DMS53 (cell line): ENCODE measurements around the gene SMIM35.
A peak's percentile ranks its signal among the peaks of the same experiment; 100 is the strongest.

ENCODE experiments used
- DNase-seq: peaks from one replicate; lab custom pipeline; 2025; lab: John Stamatoyannopoulos, UW

SMIM35 gene

DNA sequence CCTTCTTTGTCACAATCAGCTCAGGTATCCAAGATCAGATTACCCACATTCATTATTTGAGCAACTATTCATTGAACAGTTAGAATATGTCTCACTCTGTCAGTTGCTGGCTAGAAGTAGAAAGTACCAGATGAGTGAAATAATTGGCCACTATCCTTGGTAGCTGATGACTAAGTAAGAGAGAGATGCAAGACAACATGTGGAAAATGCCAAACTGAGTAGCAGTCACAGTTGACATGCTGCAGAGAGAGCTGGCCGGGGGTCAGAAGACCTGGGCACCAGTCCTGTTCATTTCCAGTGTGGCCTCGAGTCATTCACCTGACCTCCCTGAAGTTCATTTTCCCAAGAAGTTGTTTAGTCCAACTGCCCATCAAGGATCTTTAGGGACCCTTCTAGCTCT is 22.5 kb upstream of the SMIM35 start:
- DNase-seq: no peak

DNA sequence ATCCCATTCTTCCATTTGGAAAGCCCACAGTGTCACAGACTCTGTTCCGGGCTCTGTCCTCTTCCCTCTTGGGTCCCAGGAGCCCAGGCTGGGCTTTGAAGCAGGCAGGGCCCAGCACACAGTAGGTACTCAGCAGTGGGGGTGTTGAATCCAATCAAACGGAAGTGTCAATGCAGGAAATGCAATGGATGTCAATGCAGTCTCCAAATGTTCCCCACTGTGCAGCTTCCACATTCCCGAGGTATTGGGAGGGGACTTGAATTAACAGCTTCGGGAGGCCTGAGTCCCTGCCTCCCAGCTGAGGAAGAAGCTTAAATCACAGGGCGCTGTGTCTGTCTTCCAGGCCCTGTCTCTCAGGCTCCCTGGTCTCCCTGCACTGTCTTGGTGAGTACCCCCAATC is 21.8 kb upstream of the SMIM35 start:
- no peak for DNase-seq

DNA sequence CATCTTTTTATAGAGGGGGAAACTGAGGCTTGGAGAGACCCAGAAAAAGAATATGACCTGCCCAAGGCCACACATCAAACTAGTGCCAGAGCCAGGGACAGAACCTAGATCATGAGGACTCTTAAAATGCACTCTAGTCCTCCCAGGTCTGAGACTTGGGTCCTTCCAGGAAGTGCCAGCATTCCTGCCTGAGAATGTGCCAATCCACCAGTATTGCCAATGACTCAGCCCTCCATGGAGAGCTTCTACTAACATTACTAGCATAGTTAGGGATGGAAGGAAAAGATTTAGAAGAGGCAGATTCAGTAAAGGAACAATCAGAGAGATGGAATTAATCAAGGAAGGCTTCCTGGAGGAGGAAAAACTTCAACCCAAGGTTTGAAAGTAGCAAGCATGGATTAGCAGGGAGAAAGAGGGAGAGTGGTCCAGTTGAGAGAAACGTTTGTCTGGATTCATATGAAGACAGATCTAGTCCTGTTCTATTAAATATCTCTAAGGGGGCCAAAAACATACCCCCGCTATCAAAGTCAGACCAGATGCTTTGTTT is 20.1 kb upstream of the SMIM35 start:
- peak; percentile 35 for DNase-seq

DNA sequence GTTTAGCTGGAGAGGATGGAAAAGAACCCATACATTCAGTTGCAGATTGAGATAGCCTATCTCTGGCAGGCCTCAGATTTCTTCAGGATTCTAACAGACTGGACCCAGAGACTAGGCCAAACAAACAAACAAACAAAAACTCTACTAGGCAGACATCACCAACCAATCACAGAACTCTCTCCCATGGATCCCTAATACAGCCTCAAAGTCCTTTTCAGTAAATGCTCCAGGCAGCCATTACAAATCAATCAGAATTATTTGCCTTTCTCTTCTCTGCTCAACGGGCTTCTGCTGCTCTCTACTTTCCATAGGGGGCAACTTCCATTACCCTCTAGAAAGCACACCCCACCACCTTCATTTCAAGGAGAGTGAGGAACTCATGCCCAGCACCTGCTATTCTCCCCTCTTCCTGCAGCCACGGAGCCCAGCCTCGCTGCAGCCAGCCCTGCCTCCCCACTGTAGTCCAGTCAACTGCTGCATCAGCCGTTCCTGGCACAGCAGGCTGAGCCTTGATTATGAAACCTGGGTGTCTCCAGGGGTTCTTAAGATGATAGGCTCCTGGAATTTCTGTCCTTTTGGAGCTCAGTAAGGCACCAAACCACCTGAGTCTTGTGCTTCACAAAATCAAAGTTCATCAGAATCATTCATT is 19.0 kb upstream of the SMIM35 start:
- no peak for DNase-seq

DNA sequence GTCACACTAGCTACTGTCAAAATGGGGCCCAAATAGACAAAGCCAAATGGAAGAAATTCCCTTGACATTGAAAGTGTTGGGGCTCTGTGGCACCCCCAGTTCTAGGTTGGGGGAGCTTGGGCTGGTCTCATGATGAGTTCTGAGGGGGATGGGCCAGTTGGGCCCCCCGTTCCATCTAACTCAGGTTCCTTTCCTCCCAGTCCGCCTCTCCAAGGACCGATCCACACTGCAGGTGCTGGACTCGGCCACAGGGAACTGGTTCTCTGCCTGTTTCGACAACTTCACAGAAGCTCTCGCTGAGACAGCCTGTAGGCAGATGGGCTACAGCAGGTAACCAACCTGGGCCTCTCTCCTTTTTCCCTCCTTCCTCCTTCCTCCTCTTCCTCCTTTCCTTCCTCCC is 17.7 kb upstream of the SMIM35 start:
- DNase-seq: no peak

DNA sequence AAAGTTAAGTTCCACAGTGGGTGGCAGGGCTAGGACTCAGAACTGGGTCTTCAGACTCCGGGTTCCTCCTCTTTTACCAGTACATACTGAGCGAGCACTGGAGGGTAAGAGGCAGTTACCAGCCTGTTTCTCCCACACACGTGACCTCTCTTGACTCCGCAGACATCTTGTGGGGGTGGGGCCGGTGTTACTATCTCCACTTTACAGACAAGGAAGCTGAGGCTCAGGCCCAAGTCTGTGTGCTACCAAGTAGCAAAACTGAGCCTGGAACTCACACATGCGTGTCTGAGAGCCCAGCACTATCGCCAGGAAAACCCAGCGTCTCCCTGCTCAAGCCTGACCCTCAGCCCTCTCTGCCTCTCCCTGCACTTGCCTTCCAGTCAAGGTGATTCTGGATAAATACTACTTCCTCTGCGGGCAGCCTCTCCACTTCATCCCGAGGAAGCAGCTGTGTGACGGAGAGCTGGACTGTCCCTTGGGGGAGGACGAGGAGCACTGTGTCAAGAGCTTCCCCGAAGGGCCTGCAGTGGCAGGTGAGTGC is 16.0 kb upstream of the SMIM35 start:
- DNase-seq: no peak

DNA sequence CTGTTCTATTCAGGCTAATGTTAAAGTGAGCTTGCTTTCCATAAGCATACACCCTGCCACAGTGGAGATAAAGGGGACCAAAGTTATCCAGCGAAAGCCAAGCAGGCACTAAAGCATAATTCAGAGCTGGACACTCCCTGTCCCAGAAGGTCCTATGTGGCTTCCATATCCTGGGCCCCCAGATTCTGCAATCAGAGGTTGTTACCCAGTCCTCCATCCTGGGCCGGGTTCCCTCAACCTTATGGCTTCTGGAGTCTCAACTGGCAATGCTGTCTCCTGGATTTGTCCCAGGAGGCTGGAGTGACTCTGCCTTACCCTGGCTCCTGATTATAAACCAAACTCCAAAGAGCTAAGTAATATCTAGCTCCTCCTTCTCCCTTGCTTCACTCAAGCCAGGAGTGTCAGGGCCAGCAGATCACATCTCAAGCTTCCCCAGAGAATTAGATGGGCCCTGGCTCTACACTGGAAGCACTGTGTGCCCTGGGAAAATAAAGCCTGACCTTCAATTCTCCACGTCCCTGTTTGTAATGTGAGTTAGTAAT is 14.0 kb upstream of the SMIM35 start:
- no peak for DNase-seq

DNA sequence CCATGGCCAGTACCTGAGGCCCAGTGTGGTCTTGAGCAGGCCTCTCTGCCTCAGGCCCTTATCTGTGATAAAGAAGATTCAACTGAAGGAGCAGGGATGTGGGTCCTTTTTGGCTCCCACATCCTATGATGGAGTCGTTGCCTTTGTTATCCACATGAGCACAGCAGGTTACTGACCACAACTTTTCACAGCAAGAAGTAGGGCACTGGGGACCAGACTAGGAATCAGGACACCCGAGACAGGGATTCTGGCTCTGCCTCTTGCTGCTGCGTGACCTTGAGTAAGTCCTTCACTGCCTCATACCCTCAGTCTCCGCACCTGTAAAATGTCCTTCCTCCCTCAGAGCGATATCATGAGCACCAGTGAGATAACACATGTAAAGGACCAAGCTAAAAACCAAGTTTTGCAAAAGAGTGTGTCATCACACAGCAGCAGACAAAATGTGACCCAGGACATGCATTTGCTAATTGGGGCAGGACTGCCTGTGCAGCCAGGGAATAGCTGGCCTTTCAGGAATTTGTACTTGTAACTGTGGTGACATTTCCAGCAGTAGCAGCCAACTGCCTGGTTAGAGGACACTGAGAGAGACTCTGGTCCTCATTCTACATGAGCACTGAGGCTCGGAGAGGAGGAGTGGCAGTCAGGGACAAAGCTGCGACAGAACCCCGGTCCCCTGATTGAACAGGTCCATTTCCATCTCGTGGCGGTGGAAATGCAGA is 13.2 kb upstream of the SMIM35 start:
- no peak for DNase-seq

DNA sequence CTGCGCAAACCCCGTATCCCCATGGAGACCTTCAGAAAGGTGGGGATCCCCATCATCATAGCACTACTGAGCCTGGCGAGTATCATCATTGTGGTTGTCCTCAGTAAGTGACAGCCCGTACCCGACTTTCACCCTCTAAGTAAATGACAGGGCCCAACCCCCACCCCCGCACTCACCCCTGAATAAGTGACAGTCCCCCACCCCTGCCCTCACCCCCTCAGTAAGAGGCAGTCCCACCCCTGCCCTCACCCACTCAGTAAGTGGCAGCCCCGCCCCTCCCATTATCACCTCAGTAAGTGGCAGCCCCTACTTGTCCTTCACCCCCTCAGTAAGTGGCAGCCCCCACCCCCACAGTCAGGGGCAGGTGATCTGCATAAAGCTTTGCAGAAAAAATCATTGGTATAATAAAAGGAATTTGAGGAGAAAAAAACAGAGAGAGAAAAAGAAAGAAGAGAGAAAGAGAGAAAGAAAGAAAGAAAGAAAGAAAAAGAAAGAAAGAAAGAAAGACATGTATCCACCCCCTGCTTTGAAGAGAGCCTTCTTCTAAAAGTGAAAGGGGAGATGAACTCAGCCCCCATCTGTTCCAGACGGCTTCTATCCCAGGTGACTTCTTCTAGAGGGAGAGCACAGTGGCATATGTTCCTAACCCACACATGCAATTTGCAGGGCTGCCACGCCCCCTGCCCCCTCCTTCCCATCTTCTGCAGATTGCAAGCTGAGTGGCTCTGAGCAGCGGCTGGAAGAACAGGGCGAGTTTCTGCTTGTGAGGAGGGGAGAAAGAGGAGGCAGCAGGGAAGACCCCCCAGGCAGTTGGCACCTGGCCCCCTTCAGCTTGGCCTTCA is 12.5 kb upstream of the SMIM35 start:
- DNase-seq: no peak

DNA sequence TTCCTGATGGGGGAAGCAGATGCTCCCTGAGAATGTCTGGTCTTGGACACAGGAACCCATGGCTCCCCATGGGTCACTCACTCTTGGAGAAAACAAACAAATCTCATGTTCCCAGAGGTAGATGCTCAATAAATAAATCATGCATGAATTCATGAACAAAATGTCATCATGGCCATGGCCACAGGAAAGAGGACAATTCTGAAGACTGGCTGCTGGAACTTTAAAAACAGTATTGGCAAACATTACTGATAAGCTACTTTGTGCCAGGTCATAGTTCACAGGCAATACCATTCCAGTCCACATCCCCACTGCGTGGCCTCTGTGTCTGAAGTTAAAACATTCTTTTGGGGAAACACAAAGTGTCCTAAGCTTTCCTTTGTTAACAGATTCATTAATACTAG is 9.2 kb upstream of the SMIM35 start:
- no peak for DNase-seq

DNA sequence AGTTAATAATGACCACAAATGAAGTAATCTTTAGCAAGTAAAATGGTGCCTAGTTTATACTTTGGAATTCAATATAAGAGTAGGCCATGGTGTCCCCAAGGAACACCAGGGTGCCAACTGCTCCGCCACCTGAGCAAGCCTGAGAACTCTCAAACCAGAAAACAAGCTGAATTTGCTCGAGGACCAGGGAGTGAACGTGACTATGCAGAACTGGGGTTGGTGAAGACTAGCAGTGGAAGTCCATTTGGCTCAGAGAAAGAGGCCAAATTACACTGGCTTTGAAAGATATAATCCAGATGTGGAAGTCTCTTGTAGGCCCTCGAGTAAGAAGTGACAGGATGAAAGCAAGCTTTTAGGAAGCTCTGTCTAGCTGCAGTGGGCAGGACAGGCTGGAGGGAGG is 8.7 kb upstream of the SMIM35 start:
- no peak for DNase-seq

DNA sequence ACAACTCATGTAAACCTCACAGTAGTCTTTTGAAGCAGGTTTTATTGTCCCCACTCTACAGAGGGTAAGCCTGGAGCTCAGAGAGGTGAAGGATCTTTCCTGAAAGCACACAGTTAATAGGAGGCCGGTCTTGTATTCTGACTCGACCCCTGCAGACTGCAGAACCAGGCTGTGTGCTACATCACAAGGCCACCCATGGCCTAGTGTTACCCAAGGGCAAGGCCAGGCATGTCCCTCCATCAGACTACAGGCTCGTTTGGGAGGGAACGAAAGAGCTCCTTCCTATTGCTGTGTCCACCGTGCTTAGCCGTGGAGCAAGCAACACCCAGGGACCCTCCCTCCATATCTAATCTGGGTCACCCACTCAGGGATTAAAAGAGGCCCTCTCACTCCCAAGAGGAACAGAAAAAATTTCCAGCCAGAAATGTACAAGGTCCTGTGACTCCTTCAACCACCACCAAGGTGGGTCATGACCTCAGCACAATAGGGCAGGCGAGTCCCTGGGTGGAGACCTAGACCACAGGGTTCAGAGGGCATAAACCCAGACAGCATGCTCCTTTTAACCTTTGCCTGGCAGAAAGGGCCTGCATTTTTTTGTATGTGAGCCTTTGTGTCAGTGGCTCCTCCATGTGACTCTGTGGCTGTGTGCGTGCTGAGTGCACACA is 6.3 kb upstream of the SMIM35 start:
- no peak for DNase-seq

DNA sequence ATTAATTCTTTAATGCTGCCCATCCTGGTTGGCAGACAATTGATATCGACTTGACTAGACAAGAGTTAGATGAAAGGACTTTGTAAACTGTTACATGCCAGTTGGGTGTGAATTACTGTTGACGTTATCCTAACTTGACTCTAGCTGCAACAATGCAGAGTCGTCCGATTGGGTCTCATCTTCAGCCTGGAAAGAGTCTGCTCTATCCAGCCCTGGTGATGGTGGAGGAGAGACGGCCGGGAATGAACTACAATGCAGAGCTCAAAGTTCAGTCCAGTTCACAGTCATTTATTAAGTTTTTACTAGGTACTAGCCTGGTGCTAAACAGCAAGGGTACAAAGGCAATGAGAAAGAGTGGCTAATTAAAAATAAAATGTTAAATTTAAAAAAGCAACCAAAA is 4.9 kb upstream of the SMIM35 start:
- DNase-seq: no peak

DNA sequence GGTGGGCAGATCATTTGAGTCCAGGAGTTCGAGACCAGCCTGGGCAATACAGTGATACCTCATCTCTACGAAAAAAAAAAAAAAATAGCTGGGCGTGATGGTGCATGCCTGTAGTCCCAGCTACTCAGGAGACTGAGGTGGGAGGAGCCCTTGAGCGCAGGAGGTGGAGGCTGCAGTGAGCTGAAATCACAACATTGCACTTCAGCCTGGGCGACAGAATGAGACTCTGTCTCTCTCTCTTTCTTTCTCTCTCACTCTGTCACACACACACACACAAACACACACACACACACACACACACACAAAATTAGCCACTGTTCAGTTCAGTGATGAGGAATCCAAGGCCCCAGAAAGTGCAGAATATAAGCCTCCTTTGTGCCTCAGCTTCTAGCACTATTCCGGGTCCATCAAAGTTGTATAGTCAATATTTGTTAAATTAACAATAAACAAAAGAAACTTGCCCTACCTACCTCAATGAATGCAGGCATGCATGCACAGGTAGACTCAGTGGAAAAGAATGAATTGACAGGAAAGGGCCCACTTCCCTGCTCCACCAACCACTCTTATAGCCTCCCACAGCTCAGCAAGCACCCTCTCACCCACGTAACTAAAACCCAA is 3.9 kb upstream of the SMIM35 start:
- no peak for DNase-seq

DNA sequence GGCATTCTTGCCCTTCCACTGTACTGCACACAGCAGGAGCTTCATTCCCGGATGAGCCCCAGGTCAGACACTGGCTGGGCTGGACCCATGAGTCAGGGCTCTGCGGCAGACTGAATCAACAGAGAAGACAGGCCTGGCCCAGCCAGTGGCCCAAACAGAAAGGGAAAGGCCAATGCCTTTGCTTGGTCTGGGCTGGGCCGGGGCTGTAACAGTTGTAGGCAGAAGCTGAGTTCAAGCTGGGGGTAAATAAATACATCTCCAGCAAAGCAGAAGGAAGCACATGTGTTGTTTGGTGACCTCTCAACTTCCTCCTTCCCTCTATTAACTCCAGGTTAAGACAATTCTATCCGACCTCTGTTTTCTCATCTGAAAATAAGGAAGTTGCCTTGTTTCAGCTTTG is 1.8 kb upstream of the SMIM35 start:
- DNase-seq: peak; percentile 21

DNA sequence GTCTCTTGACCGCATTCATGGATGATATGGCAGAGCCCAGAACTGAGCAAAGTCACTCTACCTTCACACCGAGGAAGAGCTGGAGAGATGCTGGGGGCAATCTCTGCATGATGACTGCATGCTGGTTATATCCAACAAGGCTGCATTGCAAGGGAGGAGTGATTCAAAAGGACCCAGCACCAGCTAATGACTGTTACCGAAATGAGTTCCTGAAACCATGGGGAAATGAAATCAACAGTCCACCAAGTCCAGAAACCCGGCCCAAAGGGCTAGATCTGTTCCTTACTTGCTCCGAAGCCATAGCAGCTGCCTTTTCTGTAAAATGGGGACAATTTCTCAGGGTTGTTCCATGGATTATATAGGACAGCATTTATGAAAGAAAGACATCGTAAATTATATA is 1.2 kb upstream of the SMIM35 start:
- no peak for DNase-seq

DNA sequence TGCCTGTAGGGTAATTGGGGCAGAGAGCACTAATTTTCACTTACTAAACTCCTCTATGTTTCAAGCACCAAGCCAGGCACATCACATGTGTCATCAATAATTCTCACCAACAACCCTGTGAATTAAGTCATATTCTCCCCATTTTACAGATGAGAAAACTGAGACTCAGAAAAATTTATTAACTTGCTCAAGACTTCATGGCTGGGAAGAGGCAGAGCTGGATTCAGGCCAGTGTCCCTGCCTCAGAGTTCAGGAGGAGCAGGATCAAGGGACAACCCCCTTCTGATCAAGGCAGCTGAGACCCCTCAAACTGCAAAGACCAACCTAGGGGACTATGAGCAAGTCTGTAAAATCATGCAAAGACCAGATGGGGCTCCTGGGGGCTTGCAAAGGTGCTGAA is 2.1 kb downstream of the SMIM35 start:
- no peak for DNase-seq

DNA sequence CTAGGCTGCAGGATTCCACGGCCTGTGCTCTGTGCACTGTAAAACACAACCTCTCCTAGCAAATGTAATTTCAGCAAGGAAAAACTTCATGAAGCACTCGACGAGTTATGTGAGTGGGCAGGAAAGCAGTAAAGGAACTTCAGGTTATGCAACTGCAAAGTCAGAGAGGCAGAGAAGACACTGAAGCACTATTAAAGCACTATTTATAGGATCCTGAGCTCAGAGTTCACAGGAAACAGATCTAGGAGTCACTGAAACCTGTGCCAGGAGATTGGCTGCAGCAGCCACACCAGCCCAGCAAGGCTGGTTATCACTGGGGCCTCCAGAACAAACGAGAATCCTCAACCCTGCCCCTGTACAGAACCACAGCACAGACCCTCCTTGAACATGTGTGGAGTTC is 2.5 kb downstream of the SMIM35 start:
- peak; percentile 25 for DNase-seq

DNA sequence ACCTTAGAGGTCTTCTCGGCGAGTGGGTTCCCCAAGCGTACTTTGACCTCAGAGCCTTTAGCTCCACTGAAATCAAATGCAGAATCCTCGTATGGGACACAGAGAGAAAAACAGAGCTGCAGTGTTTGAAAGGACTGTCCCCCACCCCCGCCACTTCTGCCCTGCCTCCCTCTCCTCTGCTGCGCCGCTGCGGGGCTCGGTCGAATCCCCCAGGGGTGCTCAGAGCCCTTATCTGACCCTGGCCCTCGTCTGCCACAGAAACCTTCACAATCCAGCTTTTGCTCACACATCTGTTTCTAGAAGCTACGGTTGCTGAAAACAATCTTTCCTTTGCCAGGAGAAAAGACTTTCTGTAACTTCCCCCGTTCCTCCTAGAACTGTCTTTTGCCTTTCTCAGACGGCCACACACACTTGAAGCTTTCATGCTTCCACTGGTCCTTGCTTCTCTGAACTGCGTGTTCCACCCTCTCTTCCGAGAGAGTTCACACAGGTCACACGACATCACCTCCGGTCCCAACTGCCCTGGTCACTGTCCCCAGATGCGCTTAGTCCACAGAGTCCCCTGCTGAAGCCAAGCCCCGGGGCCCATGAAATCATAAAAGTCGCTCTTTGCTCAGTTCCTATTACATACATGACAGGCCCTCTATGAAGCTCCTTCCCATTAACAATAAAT is 3.7 kb downstream of the SMIM35 start:
- no peak for DNase-seq

DNA sequence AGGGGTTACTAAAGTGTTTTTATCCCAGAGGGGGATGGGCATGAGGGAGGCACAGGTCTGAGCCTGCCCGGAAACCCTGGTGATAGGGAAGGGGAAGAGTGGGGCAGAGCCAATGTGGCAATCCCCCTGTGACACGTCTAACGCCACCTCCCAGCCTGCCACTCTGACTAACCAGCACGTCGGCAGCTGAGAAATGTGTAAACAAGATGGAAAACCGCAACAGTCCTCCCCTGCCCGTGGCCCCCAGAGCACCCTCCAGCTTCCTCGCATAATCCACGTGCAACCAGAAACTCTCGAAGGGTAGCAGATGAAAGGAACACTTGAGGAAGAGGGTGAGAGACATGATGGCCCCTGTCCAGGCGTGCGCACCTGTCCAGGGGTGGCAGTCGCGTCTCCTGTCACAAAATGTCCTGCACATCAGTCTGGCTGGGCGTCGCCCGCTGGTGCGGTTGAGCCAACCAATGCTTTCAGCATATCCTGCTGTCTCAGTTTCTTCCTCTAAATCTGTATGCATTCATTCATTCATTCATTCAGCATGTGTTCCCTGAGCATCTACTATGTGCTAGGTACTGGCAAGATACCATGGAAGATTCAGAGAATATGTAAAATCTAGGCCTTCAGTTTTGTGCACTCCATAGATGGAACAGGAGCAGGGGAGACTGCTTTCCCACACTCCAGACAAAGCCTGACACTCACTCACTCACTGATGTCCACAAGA is 5.4 kb downstream of the SMIM35 start:
- peak; percentile 31 for DNase-seq
